CD4-positive, alpha-beta T cell treated with Interleukin-15 for 4 hours (primary cell): ENCODE results near the gene ZNF202.
A peak's percentile ranks its signal among the peaks of the same experiment; 100 is the strongest.
"Not testable (repeated sequence)": the region's sequence is repeated elsewhere in the genome, so short reads cannot be mapped to it uniquely, and the experiment has no call there.

Experiments
- DNase-seq: peaks from one replicate; pipeline ENCODE4 v3.0.0-alpha.2; 2020; ENCODE audit warnings: low spot score

Gene ZNF202

GRCh38 chr11:123742031-123742723 lies 717 bp upstream of the ZNF202 start:
- DNase-seq = peak; percentile 13

- DNase-seq = no peak
These were observed 687 bp downstream of the ZNF202 start for GRCh38 chr11:123740787-123741158.

GRCh38 chr11:123738374-123738773 lies 3.1 kb downstream of the ZNF202 start:
- DNase-seq = no peak

- DNase-seq = no peak
These were observed 4.7 kb downstream of the ZNF202 start for GRCh38 chr11:123736769-123737168.

GRCh38 chr11:123729602-123730001 lies 11.9 kb downstream of the ZNF202 start:
- DNase-seq = no peak

GRCh38 chr11:123725995-123726655 lies 15.3 kb downstream of the ZNF202 start:
- no peak for DNase-seq

- no peak for DNase-seq
These were observed 22.0 kb downstream of the ZNF202 start for GRCh38 chr11:123719452-123719851.

- no peak for DNase-seq
These were observed 23.0 kb downstream of the ZNF202 start for GRCh38 chr11:123718469-123718868.

GRCh38 chr11:123718063-123718462 lies 23.4 kb downstream of the ZNF202 start:
- no peak for DNase-seq

- not testable (repeated sequence) for DNase-seq
These were observed 28.8 kb downstream of the ZNF202 start for GRCh38 chr11:123712627-123713026.

- peak; percentile 35 for DNase-seq
These were observed 33.8 kb downstream of the ZNF202 start for GRCh38 chr11:123707606-123708205.

- DNase-seq = no peak
These were observed 34.3 kb downstream of the ZNF202 start for GRCh38 chr11:123707206-123707605.

GRCh38 chr11:123704341-123704740 lies 37.1 kb downstream of the ZNF202 start:
- DNase-seq = no peak

GRCh38 chr11:123702696-123703095 lies 38.8 kb downstream of the ZNF202 start:
- no peak for DNase-seq

- no peak for DNase-seq
These were observed 39.3 kb downstream of the ZNF202 start for GRCh38 chr11:123702139-123702538.

- DNase-seq = no peak
These were observed 40.7 kb downstream of the ZNF202 start for GRCh38 chr11:123700772-123701171.

- DNase-seq = no peak
These were observed 42.8 kb downstream of the ZNF202 start for GRCh38 chr11:123698546-123699127.

- DNase-seq = no peak
These were observed 45.3 kb downstream of the ZNF202 start for GRCh38 chr11:123696183-123696582.

GRCh38 chr11:123695231-123695630 lies 46.2 kb downstream of the ZNF202 start:
- DNase-seq = no peak

- no peak for DNase-seq
These were observed 46.9 kb downstream of the ZNF202 start for GRCh38 chr11:123694551-123694950.

GRCh38 chr11:123692961-123693360 lies 48.5 kb downstream of the ZNF202 start:
- no peak for DNase-seq

- DNase-seq = no peak
These were observed 51.0 kb downstream of the ZNF202 start for GRCh38 chr11:123690485-123690884.

- no peak for DNase-seq
These were observed 56.9 kb downstream of the ZNF202 start for GRCh38 chr11:123684601-123685000.
